GM13976 (cell line): Measurements from ENCODE around the gene CHCHD3.

Experiments used
- DNase-seq: peaks from one replicate; pipeline ENCODE4 v3.0.0; 2012; ENCODE audit warnings: low spot score
- in situ Hi-C: fragments of 300-500 bp; cut with MboI; formaldehyde crosslinking; loops from one replicate; pipeline ENCODE4 v1.12.0; 2022; ENCODE audit warnings: low sequenced_read_pairs, mixed read lengths, inconsistent platforms; ENCODE audit not compliant: unreplicated experiment
- TF ChIP-seq, protein P1 (sequence below): IDR thresholded peaks from 2 replicates; pipeline ENCODE4 v1.5.1; 2012; ENCODE audit warnings: borderline replicate concordance, mild to moderate bottlenecking; ENCODE audit not compliant: insufficient read depth; ENCODE audit errors: extremely low read depth, missing control alignments, control extremely low read depth

CHCHD3 gene

DNA sequence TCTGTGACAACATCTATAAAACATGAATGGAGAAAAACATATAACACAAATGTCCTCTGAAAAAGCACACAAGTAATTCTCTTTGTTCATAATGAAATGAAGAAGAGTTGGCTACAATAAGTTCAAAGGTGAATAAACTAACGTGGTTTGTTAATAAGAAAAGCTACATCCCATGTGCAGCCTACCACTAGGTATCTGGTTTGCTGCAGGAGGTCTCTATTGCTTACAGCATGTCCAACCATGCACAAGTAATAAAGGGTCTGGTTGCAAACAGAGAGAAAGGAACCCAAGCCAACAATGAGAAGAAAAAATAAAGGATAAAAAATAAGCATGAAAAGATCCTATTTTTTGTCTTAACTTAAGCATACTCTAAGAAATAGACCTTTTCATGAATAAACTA lies 139.2 kb downstream of the CHCHD3 start:
- in situ Hi-C loops = no loop called here
- TF ChIP-seq, protein P1, sequence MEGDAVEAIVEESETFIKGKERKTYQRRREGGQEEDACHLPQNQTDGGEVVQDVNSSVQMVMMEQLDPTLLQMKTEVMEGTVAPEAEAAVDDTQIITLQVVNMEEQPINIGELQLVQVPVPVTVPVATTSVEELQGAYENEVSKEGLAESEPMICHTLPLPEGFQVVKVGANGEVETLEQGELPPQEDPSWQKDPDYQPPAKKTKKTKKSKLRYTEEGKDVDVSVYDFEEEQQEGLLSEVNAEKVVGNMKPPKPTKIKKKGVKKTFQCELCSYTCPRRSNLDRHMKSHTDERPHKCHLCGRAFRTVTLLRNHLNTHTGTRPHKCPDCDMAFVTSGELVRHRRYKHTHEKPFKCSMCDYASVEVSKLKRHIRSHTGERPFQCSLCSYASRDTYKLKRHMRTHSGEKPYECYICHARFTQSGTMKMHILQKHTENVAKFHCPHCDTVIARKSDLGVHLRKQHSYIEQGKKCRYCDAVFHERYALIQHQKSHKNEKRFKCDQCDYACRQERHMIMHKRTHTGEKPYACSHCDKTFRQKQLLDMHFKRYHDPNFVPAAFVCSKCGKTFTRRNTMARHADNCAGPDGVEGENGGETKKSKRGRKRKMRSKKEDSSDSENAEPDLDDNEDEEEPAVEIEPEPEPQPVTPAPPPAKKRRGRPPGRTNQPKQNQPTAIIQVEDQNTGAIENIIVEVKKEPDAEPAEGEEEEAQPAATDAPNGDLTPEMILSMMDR = no peak
- DNase-seq = no peak

DNA sequence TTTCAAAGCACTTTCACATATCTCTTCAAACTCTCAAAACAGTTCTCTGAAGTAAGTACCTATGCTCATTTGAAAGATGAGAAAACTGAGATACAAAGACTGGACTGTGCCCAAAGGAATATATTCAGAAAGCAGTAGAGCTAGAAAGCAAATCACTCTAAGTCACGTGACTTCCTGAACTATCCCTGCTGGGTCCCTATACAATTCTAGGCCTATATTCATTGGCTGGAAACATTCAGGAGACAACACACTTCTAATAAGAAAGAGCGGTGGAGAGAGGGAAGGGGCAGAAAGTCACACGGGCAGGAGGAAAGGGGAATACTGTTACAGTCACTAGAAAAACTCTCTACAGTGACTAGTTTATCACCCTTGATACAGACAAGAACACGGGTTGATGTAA lies 140.0 kb downstream of the CHCHD3 start:
- TF ChIP-seq, protein P1 = no peak
- in situ Hi-C loops = no loop called here
- no peak for DNase-seq

- TF ChIP-seq, protein P1 = no peak
- in situ Hi-C loops = no loop called here
- DNase-seq = no peak
Measured at GRCh38 chr7:132941428-132941827, 140.5 kb downstream of the CHCHD3 start.

GRCh38 chr7:132940084-132940483 lies 141.8 kb downstream of the CHCHD3 start:
- TF ChIP-seq, protein P1 = no peak
- in situ Hi-C loops = no loop called here
- DNase-seq = no peak

GRCh38 chr7:132939495-132939894 lies 142.4 kb downstream of the CHCHD3 start:
- no peak for DNase-seq
- in situ Hi-C loops = no loop called here
- TF ChIP-seq, protein P1 = no peak

DNA sequence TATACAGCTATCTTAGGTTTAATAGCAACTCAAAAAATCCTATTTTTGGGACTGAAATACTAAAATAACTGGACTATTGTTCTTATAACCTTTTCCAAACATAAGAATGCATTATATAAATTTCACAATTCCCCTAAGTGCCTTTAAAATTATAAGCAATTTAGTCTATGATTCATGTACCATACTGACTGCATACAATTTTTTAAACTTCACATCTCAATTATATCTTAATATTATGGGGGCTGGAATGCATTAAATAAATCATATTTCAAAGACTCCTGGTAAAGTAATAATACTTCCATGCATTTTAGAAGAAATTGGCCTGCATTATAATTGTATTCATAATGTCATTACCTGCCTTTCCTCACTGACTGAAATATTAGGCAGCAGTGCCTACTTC lies 144.6 kb downstream of the CHCHD3 start:
- TF ChIP-seq, protein P1 = no peak
- in situ Hi-C loops = no loop called here
- no peak for DNase-seq

DNA sequence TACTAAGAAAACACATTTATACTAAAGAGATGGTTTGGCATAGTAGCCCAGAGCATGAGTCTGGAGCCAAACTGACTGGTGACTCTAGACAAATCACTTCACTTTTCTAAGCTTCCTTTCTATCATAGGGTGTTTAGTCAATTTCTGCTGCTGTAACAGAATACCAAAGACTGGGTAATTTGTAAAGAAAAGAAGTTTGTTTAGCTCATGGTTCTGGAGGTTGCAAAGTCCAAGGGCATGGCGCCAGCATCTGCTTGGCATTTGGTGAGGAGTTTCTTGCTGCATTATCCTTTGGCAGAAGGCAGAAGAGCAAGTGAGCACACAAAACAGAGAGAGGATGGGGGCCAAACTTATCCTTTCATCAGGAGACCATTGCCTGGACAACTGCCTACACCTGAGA lies 146.3 kb downstream of the CHCHD3 start:
- in situ Hi-C loops = no loop called here
- TF ChIP-seq, protein P1 = no peak
- DNase-seq = no peak
